HS-5 (cell line): ENCODE results near the gene SMTN.
"Not testable (repeated sequence)": the region's sequence is repeated elsewhere in the genome, so short reads cannot be mapped to it uniquely, and the experiment has no call there.

Experiments used
- DNase-seq: peaks from one replicate; pipeline ENCODE4 v3.0.0-alpha.2; 2012; ENCODE audit warnings: low read depth

Gene SMTN

DNA sequence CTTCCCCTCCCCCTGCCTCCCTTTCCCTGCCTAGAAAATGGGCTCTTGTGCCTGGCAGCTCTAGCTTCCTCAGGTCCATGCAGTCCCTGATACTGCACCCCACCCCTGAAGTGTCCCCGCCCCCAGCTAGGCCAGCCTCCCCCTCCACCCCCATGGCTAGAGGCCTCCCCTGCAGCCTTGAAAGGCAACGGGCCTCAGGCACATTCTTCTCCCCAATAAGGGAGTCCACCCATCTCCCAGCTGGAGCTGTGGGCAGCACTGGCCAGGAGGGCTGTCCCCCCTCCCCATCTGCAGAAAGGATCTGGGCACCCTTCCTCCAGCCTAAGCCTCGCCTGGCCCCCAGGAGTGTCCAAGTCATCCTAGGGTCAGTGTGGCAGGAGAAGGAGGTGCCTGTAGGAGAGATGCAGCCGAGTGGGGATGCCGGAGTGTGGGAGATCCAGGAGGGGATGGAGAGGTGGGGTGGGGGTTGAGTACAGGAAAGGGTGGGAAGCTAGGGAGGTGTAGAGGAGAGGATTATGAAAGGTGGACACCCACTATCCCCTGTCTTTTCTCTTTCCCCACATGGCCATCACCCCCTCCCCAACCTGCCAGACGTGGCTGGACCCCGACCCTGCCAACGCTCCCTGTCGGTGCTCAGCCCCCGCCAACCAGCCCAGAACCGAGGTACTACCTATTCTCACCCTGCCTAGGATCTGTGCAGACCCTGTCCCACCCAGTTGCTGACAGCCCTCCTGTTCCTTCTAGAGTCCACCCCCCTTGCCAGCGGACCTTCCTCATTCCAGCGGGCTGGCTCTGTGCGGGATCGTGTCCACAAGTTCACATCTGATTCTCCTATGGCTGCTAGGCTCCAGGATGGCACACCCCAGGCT, 9.3 kb downstream of the SMTN start:
- DNase-seq: no peak

DNA sequence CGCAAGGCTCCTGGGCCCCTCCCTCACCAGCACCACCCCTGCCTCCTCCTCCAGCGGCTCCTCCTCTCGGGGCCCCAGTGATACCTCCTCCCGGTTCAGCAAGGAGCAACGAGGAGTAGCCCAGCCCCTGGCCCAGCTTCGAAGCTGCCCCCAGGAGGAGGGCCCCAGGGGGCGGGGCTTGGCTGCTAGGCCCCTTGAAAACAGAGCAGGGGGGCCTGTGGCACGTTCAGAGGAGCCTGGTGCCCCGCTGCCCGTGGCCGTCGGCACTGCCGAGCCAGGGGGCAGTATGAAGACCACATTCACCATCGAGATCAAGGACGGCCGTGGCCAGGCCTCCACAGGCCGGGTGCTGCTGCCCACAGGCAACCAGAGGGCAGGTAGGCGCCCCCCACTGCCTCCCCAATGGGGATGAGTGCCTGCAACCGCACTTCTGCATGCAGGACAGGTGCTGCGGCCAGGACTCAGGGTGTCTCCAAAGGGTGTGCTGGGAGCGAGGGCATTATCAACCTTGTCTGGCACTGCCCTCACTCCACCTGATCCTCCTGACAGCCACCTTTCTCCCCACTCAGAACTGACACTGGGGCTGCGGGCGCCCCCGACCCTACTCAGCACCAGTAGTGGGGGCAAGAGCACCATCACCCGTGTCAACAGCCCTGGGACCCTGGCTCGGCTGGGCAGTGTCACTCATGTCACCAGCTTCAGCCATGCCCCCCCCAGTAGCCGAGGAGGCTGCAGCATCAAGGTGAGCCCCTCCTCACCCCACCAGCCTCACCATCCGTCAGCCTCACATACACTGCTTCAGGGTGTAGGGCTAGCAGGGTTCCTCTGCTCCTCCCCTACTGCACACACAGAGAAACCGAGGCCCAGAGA, 10.2 kb downstream of the SMTN start:
- DNase-seq: no peak

DNA sequence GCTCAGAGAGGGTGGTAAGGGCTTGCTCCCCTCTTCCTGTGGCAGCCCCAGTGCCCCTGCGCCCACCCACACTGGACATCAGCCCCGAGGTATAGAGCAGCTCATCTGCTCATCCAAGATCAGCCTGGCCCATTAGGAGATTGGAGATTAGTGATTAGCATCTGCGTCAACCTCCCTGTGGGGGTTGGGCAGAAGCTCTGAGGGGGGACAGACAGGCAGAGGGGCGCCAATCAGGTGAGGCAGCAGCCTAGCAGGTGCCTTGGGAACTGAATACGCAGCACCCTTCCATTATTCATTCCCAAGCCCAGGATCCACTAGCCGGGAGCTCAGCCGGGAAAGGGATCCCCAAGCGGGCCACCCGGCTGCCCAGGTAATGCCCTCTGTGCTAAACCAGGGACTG, 11.0 kb downstream of the SMTN start:
- no peak for DNase-seq

DNA sequence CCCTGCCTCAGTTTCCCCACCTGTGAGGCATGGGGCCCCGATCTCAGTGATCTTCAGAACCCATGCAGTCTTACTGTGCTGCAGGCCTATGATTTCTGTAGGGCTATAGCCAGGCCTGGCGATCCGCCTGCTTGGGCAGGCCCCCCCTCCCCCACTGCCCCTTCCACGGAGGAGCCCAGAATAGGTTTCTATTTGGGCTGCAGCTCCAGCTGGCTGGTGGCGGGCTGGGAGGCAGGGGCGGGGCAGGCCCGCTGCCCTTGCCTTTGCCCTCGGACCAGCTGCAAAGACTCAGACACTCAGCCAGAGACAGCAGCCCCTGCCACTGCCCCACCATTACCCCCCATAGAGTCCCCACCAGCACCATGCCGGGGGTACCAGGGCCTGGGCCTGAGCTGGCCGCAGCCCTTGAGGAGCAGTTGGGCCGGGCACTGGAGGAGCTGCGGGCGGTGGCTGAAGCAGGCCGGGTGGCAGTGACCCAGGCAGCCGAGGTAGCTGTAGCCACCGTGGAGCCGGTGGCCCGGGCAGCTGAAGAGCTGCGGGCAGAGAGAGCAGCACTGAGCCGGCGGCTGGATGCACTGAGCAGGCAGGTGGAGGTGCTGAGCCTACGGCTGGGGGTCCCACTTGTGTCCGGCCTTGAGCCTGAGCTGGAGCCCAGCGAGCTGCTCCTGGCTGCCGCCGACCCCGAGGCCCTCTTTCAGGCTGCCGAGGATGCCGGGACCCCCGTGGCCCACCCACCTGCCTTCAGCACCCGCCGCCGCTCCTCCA, 12.2 kb downstream of the SMTN start:
- DNase-seq: no peak

DNA sequence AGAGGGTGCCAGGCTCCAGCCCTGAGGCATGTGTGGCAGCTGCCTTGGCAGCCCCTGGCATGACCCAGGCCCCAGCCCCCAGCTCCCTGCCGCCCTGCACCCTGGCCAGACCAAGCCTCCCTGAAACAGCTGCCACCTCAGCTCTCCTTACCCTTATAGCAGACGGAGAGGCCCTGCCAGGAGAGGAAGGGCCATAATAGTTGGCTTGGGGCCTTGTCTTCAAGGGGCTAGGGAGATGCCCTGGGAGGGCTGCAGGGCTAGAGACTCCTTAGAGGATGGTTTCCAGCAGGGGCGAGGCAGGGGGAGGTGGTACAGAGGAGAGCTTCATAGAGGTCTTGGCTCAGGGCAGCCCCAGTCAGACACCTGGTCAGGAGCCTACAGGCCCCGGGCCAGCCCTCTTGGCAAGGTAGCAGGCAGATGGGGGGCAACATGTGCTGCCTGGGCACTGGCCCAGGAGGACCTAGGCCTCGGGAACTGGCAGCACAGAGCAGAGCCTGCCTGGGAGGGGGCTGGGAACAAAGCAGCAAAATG, 13.0 kb downstream of the SMTN start:
- DNase-seq: no peak

DNA sequence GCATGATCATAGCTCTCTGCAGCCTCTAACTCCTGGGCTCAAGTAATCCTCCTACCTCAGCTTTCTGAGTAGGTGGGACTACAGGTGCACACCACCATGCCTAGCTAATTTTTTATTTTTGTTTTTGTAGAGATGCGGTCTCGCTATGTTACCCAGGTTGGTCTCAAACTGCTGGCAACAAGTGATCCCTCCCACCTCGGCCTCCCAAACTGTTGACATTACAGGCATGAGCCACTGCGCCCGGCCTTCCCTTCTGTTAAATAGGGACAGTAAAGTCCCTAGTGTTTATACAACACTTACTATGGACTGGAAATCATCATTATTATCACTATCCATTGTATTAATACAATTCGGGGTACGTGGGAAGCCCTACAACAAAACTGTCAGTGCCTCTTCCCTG, 13.6 kb downstream of the SMTN start:
- no peak for DNase-seq

DNA sequence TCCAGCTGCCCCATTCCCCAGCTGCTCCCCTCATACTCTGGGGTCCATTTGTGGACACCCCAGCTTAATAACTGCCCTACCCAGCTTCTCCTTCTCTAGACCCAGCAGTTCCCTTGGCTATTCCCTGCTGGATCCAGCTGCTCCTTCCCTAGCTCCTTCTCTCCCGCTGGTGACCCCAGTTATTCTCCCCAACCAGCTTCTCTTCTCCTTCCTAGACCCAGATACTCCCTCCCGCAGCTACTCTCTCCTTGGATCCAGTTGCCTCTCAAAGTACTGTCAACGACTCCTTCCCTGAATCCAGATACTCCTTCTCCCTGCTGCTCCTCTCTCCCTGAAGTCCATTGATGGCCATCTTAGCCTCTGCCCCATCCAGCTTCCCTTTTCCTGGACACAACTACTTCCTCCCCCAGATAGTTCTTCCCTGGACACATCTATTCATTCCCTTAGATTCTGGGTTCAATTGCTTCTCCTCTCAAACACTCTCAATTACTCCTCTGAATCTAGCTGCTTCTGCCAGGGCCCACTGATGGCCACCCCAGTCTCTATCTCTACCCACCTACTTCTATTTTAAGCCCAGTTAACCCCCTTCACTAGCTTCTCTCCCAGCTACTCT, 14.6 kb downstream of the SMTN start:
- no peak for DNase-seq

DNA sequence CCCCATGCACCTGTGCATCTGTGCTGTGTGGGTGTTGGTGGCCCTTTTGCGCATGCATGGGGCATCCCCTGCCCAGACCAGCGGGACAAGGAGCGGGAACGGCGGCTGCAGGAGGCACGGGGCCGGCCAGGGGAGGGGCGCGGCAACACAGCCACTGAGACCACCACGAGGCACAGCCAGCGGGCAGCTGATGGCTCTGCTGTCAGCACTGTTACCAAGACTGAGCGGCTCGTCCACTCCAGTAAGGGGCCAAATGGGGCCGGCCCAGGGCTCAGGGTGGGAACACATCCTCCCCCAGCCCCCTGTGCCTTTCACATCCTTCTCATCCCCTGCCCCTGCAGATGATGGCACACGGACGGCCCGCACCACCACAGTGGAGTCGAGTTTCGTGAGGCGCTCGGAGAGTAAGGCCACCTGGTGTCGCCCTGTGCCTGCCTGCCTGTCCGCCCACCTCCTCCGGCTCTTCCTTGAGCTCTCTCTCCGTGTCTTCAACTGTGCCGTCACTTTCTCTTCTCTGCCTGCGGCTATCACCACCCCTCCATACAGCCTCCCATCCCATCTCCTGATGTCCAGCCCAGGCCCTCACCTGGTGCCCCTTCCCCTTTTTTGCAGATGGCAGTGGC, 15.7 kb downstream of the SMTN start:
- DNase-seq: no peak

DNA sequence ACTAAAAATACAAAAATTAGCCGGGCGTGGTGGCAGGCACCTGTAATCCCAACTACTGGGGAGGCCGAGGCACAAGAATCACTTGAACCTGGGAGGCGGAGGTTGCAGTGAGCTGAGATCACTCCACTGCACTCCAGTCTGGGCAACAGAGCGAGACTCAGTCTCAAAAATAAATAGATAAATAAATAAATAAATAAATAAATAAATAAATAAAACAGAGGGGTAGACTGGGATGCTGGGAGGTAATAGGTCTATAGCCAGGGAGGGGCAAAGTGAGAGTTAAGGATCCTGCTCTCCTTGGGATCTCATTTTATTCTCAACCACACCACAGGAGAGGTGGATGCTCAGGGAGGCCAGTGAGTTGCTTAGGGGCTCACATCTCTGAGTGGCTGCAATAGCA, 16.4 kb downstream of the SMTN start:
- DNase-seq: not testable (repeated sequence)

DNA sequence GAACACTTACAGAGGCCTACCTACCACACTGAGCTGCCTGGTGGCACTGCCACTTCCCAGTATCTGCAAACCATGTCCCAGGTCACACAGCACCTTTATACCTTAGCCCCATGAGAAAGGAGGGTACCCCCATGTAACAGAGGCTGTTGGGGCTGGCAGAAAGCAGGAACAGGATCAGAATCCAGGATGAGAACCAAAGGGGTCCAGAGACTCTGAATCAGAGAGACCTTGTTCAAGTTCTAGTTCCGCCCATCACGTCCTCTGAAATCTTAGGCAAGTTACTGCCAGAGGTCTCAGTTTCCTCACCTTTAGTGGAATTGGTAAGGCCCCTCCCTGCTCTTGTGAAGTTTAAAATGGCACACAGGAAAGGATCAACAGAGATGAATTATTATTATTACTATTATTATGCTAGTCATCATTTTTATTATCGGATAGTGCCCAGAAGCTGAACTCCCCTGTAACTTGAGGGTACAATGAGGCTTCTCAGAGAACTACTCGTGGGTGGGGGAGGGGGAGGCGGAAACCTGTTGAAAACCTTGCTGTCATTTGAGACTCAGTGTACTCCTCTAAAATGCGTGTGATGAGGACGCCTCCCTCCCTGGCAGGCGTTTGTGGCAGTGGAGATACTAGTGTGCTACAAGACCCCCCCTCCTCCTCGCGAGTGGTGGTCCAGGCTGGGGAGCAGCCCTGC, 17.0 kb downstream of the SMTN start:
- DNase-seq: no peak

DNA sequence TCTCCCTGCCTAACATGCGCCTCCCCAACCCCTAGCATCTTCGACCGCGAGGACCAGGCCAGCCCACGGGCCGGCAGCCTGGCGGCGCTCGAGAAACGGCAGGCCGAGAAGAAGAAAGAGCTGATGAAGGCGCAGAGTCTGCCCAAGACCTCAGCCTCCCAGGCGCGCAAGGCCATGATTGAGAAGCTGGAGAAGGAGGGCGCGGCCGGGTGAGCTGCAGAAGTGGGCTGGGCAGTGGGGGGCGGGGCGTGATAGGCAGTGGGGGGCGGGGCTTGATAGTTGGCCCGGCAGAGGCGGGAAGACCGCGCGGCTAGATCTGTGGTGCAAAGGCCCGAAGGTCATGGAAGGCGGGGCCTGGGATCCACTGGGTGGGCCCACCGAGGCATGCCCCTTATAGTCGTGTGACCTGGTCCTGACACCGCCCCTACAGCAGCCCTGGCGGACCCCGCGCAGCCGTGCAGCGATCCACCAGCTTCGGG, 17.6 kb downstream of the SMTN start:
- DNase-seq: no peak

DNA sequence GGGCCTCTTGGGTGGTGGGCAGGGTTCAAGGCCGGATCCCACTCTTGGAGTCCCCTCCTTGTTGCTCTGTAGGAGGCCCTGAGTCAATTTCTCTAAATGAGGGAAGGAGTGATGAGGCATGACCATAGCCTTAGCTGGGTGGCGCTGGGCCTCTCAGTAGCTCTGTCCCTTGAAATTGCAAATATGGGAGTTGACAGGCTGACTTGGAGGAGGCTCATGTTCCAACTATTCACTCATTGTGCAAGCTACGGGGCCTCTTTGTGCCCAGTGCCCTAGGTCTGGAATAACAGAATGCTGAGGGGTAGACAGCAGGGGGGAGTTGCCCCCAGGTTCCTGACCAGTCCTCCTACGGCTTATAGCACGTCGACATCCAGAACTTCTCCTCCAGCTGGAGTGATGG, 18.3 kb downstream of the SMTN start:
- no peak for DNase-seq

DNA sequence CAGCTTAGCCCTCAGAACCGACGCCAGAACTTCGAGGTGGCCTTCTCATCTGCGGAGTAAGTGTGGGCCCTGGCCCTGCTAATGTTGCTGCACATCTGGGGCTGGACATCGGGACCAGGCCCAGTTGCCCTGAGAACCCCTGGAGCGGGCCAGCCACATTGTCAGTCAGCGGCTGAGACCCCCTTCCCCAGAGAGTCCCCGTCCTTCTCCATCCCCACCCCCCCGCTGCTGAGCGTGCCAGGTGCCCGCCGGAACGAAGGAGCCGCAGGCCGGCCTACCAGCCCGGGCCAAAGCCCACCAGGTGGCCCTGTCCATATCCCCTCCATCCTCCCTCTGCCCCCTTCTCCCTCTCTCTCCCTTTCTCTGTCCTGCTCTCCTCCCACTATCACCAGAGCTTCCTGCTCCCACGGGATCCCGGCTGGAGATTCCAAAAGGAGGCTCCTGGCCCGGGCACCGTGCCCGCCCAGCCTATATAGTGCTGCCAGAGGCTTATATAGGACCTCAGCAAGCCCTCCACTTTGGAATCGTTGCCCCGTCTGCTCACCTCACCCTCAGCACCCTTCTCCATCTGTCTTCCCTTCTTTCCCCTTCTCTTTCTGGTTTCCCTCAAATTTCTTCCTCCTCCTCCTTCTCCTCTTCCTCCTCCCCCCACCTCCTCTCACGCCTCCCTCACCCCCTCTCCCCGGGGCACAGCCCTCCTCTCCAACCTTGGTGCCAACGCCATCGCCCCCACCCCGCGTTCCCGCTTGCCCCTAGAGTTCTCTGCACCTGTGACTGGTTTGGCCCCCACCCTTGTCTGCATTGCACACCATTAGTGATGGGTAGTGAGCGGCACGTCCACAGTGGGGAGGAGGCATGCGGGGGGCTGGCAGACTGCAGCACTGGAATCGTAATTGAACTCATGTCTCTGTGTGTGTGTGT, 19.0 kb downstream of the SMTN start:
- no peak for DNase-seq

DNA sequence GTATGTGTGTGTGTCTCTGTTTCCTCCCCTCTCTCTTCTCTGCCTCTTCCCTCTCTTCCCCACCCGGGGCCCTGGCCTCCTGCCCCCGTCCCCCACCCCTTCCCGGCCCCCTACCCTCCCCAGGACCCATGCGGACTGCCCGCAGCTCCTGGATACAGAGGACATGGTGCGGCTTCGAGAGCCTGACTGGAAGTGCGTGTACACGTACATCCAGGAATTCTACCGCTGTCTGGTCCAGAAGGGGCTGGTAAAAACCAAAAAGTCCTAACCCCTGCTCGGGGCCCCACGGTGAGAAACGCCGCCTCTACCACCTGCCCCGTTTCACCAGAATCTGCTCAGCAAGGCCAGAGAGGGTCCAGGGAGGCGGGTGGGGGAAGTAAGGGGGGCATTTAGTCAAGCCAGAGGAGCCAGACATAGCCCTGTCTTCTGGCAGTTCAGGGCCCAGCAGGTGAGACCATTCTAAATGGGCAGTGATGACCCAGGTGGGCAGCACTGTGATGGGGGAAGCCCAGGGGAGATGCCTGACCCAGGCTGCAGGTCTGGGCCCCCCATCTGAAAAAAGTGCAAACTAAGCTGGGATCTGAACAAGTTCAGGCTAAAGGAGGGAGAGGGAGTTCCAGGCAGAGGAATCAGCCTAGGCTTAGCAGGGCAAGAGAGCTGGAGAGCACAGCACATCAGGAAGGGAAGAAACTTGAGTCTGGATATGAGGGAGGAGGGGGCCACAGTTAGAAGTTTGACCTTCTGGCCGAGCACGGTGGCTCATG, 19.8 kb downstream of the SMTN start:
- no peak for DNase-seq

DNA sequence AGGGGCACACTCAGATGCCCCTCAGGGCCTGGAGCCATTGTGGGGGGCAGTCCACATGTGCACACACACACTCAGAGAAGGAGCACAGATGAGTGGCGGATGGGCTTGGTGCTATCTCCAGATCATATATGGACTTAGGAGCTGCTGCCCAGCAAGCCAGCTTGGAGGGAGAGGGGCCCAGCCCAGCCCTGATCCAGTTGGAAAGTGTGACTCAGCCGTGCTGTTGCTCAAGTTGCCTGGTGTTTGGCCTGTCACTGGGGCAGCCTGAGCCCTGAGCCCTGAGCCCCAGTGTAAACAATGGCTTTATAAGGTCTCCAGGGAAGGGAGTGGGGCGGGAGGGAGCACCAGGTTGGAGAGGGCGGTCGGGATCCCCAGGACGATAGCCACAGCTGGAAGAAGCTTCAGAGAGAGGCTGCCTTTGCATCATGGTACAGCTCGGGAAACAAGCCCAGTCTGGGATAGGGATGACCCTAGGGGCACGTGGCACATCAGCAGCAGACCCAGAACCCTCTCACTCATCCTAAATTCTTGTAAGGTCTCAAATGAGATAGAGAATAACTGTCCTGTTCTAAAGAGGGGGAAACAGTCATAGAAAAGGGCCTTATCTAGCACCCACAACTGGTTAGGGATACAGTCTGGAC, 21.4 kb downstream of the SMTN start:
- no peak for DNase-seq

DNA sequence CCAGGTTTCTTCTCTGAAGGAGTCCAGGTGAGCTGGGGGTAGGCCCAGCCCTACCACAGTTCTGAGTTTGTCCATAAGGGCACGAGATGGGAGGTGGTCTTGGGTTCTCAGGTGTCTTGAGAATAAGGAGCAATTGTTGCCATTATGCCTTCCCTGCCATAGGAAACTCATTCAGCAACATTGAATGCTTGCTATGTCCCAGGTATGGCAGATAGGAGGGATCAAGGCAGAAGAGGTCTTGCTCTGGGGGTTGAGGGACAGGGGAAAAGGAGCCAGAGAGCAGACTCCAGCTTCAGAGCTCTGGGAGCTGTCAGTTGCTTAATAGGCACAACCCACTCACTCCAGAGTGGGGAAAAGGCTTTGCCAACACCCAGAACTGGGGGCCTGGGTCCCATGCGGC, 22.0 kb downstream of the SMTN start:
- DNase-seq: no peak

DNA sequence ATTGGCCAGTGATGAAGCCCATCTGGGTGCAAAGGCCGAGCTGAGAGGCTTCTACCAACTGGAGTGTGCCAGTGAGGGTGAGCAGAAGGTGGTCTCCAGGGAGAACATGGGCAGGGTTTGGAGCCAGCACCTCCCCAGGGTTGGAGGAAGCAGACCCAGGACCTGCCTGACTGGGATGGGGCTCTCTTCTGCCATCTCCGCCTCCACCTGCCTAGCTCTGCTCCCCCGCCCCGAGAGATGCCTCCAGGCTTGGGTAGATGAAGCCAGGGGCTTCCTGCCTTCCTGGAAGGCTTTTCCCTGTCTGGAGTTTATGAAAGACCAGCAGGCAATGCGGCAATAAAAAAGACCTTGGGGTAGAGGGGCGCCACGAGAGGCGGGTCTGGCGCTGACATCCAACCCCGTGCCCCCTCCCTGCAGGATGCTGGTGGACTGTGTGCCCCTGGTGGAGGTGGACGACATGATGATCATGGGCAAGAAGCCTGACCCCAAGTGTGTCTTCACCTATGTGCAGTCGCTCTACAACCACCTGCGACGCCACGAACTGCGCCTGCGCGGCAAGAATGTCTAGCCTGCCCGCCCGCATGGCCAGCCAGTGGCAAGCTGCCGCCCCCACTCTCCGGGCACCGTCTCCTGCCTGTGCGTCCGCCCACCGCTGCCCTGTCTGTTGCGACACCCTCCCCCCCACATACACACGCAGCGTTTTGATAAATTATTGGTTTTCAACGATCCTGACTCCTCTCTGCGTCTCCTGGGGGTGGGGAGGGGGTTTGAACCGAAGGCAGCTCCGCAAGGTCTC, 23.0 kb downstream of the SMTN start:
- no peak for DNase-seq
